ENCODE measurements around the gene FBXO42. TPM values are rescaled to one million over a fixed set of nuclear protein-coding genes. Genes with fewer than 3 reads are reported as not detected.

Gene FBXO42
- total RNA-seq, 4 donors from 2014 or later, result 24.3 to 41.9 (median 31.9) TPM

GRCh38 chr1:16324456-16324890 is 27.8 kb downstream of the FBXO42 start:
- no peaks in the 10 kb centered on the region for H3K27me3 ChIP-seq
- no peaks in the 10 kb centered on the region for H3K9me3 ChIP-seq
- no peak overlapping the region for H3K4me3 ChIP-seq (replicated peaks in 1 of 3)
- DNase-seq, result peak; percentile 55 to 71
- H3K4me1 ChIP-seq, result peaks cover 16 to 23% of the 10 kb centered on the region in 2 donors
- intact Hi-C loops (cut with DNase I), result no loop called here
- H3K27ac ChIP-seq, result peak overlapping the region in 1 of 3 donors; percentile 9
- TF ChIP-seq CTCF (IDR thresholded peaks at IDR 0.05), result no peak
- TF ChIP-seq POLR2A (IDR thresholded peaks at IDR 0.05), result no peak
- 87 to 88% methylated on average over 6 of the region's 6 CpGs for WGBS, 2 donors
- no peaks in the 10 kb centered on the region for H3K36me3 ChIP-seq

- TF ChIP-seq POLR2A (IDR thresholded peaks at IDR 0.05) (no peak), CTCF (IDR thresholded peaks at IDR 0.05) (no peak)
- H3K27me3 ChIP-seq, result no peaks in the 10 kb centered on the region
- H3K4me1 ChIP-seq, result peaks cover 17 to 19% of the 10 kb centered on the region in 2 donors
- intact Hi-C loops (cut with DNase I), result no loop called here
- no peak for DNase-seq
- H3K9me3 ChIP-seq, result no peaks in the 10 kb centered on the region
- no peak overlapping the region for H3K4me3 ChIP-seq (replicated peaks in 1 of 3)
- no peak overlapping the region for H3K27ac ChIP-seq
- 63 to 68% methylated on average over 4 of the region's 4 CpGs for WGBS, 2 donors
- H3K36me3 ChIP-seq, result no peaks in the 10 kb centered on the region
These were observed 31.0 kb downstream of the FBXO42 start for GRCh38 chr1:16321176-16321867.

- peaks cover 11 to 26% of the 10 kb centered on the region in 2 donors for H3K4me1 ChIP-seq
- H3K27me3 ChIP-seq, result no peaks in the 10 kb centered on the region
- peaks cover 6 to 14% of the 10 kb centered on the region in 2 donors for H3K36me3 ChIP-seq
- H3K27ac ChIP-seq, result no peak overlapping the region
- DNase-seq, result peak in 1 of 2 donors; percentile 27
- TF ChIP-seq POLR2A (IDR thresholded peaks at IDR 0.05) (no peak), CTCF (IDR thresholded peaks at IDR 0.05) (no peak)
- H3K9me3 ChIP-seq, result no peaks in the 10 kb centered on the region
- no peak overlapping the region for H3K4me3 ChIP-seq (replicated peaks in 1 of 3)
- intact Hi-C loops (cut with DNase I), result no loop called here
- WGBS, 2 donors, result 52 to 72% methylated on average over 3 of the region's 3 CpGs
These were observed 33.7 kb downstream of the FBXO42 start for GRCh38 chr1:16318555-16318954.

GRCh38 chr1:16315437-16315836 is 36.8 kb downstream of the FBXO42 start:
- TF ChIP-seq POLR2A (IDR thresholded peaks at IDR 0.05), result no peak
- no peak for TF ChIP-seq CTCF (IDR thresholded peaks at IDR 0.05)
- 40 to 44% methylated on average over 4 of the region's 4 CpGs for WGBS, 2 donors
- intact Hi-C loops (cut with DNase I), result no loop called here
- Histone ChIP-seq H3K4me3 (replicated peaks in 1 of 3) (no peak overlapping the region), H3K4me1 (peaks cover 11 to 15% of the 10 kb centered on the region in 2 donors), H3K9me3 (no peaks in the 10 kb centered on the region), H3K27me3 (no peaks in the 10 kb centered on the region), H3K27ac (peak overlapping the region in 1 of 3 donors; percentile 10), H3K36me3 (peaks cover 15 to 23% of the 10 kb centered on the region in 2 donors)
- DNase-seq, result no peak

- H3K27me3 ChIP-seq, result no peaks in the 10 kb centered on the region
- TF ChIP-seq POLR2A (IDR thresholded peaks at IDR 0.05), result no peak
- no peak for TF ChIP-seq CTCF (IDR thresholded peaks at IDR 0.05)
- intact Hi-C loops (cut with DNase I), result no loop called here
- no peak for DNase-seq
- WGBS, 2 donors, result 100% methylated on average over 3 of the region's 3 CpGs
- H3K4me1 ChIP-seq, result no peaks in the 10 kb centered on the region
- H3K9me3 ChIP-seq, result no peaks in the 10 kb centered on the region
- peaks cover 34 to 44% of the 10 kb centered on the region in 2 donors for H3K36me3 ChIP-seq
- no peak overlapping the region for H3K4me3 ChIP-seq (replicated peaks in 1 of 3)
- H3K27ac ChIP-seq, result no peak overlapping the region
These were observed 45.1 kb downstream of the FBXO42 start for GRCh38 chr1:16307222-16307621.
